Endothelial cell of umbilical vein (primary cell): ENCODE results near the gene MYO1E. TPM values are rescaled to one million over a fixed set of nuclear protein-coding genes. Genes with fewer than 3 reads are reported as not detected.

Experiments used
- BruUV-seq: library from RNA; stranded (reverse); fragments of 400-500 nt; replicated peaks from 2 replicates; lab custom pipeline; 2021; lab: Mats Ljungman, UMichigan
- CTCF ChIA-PET: fragments of 300-600, 350-600 bp; sonication (Branson Sonifier 250); formaldehyde crosslinking; loops from one replicate; lab custom pipeline; 2021; ENCODE audit warnings: antibody characterized with exemption, inconsistent platforms; lab: Charles Lee
- POLR2A ChIA-PET: fragments of 300-600, 350-600 bp; sonication (Branson Sonifier 250); formaldehyde crosslinking; loops from one replicate; lab custom pipeline; 2021; ENCODE audit warnings: antibody characterized with exemption, inconsistent platforms; lab: Charles Lee
- DNase-seq: peaks from one replicate; pipeline ENCODE4 v3.0.0-alpha.2; 2011; ENCODE audit warnings: low read depth, low spot score
- FAIRE-seq: peaks from 2 replicates; lab custom pipeline; 2011; peaks lifted over from hg19 to GRCh38; lab: Jason Lieb, UNC
- H2AFZ ChIP-seq: 2 replicates; pipeline ENCODE4 v1.6.0; 2012; ENCODE audit warnings: low read depth, low read length, control low read depth, inconsistent platforms
- H3K27ac ChIP-seq: 2 replicates; pipeline ENCODE4 v1.5.1; 2011; ENCODE audit warnings: low read depth, mild to moderate bottlenecking, control low read depth, low read length, moderate library complexity; ENCODE audit not compliant: insufficient read depth
- H3K27me3 ChIP-seq, 2 experiments: 2 replicates each; pipeline versions ENCODE4 v1.6.0 to v1.6.1; 2011; ENCODE audit warnings: low read length in 2 of 2, mixed read lengths in 1 of 2; ENCODE audit not compliant: control insufficient read depth in 2 of 2, insufficient read depth in 2 of 2
- H3K36me3 ChIP-seq, 2 experiments: 2 replicates in 1 of 2; 3 replicates in 1 of 2; pipeline ENCODE4 v1.5.1; 2011; ENCODE audit warnings: low read length in 2 of 2, mild to moderate bottlenecking in 1 of 2, moderate library complexity in 1 of 2; ENCODE audit not compliant: control insufficient read depth in 2 of 2, insufficient read depth in 2 of 2; ENCODE audit errors: extremely low read depth in 1 of 2
- H3K4me1 ChIP-seq: 3 replicates; pipeline ENCODE4 v1.5.1; 2011; ENCODE audit warnings: mild to moderate bottlenecking, low read length; ENCODE audit not compliant: control insufficient read depth, insufficient read depth; ENCODE audit errors: extremely low read depth
- H3K4me2 ChIP-seq: 2 replicates; pipeline ENCODE4 v1.6.1; 2011; ENCODE audit warnings: low read length, control low read depth, mixed read lengths; ENCODE audit not compliant: insufficient read depth
- H3K4me3 ChIP-seq, 3 experiments: fragments of 200-600 bp in 1 of 3; sonication (generic), shearing (Covaris generic) in 1 of 3; replicated peaks in 1 of 3; 2 replicates each; pipeline ENCODE4 v1.5.1; 2011 to 2016; ENCODE audit warnings: control low read depth in 3 of 3, low read length in 3 of 3, mild to moderate bottlenecking in 2 of 3, inconsistent platforms in 1 of 3, low read depth in 1 of 3, moderate library complexity in 1 of 3; ENCODE audit not compliant: insufficient read depth in 1 of 3
- H3K79me2 ChIP-seq: 2 replicates; pipeline ENCODE4 v1.6.0; 2012; ENCODE audit warnings: low read length, inconsistent platforms; ENCODE audit not compliant: control insufficient read depth, insufficient read depth
- H3K9ac ChIP-seq: replicated peaks from 2 replicates; pipeline ENCODE3; 2011; ENCODE audit warnings: low read length, control low read depth; ENCODE audit not compliant: insufficient read depth; ENCODE audit errors: extremely low read depth
- H3K9me1 ChIP-seq: replicated peaks from 3 replicates; pipeline ENCODE4 v1.6.0; 2011; ENCODE audit warnings: mild to moderate bottlenecking, low read length; ENCODE audit not compliant: control insufficient read depth, insufficient read depth; ENCODE audit errors: extremely low read depth
- H3K9me3 ChIP-seq: replicated peaks from 2 replicates; pipeline ENCODE4 v1.5.1; 2012; ENCODE audit warnings: low read length, inconsistent platforms; ENCODE audit not compliant: control insufficient read depth, insufficient read depth
- H4K20me1 ChIP-seq: replicated peaks from 2 replicates; pipeline ENCODE3; 2011; ENCODE audit warnings: mild to moderate bottlenecking, low read length; ENCODE audit not compliant: control insufficient read depth, insufficient read depth; ENCODE audit errors: extremely low read depth
- EZH2 ChIP-seq: IDR thresholded peaks from 2 replicates; pipeline ENCODE4 v1.6.1; 2012; ENCODE audit warnings: borderline replicate concordance, low read depth, mild to moderate bottlenecking, moderate library complexity, low read length, inconsistent platforms; ENCODE audit not compliant: severe bottlenecking
- FOS ChIP-seq: IDR thresholded peaks from 2 replicates; pipeline ENCODE4 v1.6.1; 2011; ENCODE audit warnings: mild to moderate bottlenecking, low read length, moderate library complexity, borderline replicate concordance; ENCODE audit not compliant: insufficient read depth
- GATA2 ChIP-seq: IDR thresholded peaks from 2 replicates; pipeline ENCODE4 v1.7.0; 2011; ENCODE audit warnings: low read depth, mild to moderate bottlenecking, moderate library complexity, mixed read lengths, low read length; ENCODE audit not compliant: insufficient read length, insufficient read depth
- JUN ChIP-seq: IDR thresholded peaks from 2 replicates; pipeline ENCODE4 v1.6.1; 2011; ENCODE audit warnings: borderline replicate concordance, low read depth; ENCODE audit not compliant: insufficient read length, insufficient read depth
- MYC ChIP-seq: IDR thresholded peaks from one replicate; pipeline ENCODE4 v1.6.1; 2011; ENCODE audit warnings: mild to moderate bottlenecking, low read depth, low read length
- POLR2A ChIP-seq: IDR thresholded peaks from 2 replicates; pipeline ENCODE4 v1.6.1; 2012; ENCODE audit warnings: low read depth, mild to moderate bottlenecking, control low read depth, low read length
- POLR2AphosphoS5 ChIP-seq: IDR thresholded peaks from 2 replicates; pipeline ENCODE4 v1.6.1; 2012; ENCODE audit warnings: low read depth, mild to moderate bottlenecking, control low read depth, low read length, moderate library complexity; ENCODE audit not compliant: insufficient read depth
- dilution Hi-C: fragments of 300-500 bp; cut with MboI; formaldehyde crosslinking; loops from one replicate; pipeline ENCODE4 v1.15.0; 2019; ENCODE audit warnings: low sequenced_read_pairs; ENCODE audit not compliant: extremely low pct_ligation_motif_present
- intact Hi-C: fragments of 100-400 bp; cut with micrococcal nuclease; formaldehyde crosslinking; loops from one replicate; pipeline ENCODE4 v1.10.0; 2022
- polyA plus RNA-seq, 4 experiments: library from polyadenylated mRNA; depleted of rRNA in 3 of 4; stranded (reverse) in 3 of 4; unstranded in 1 of 4; fragments of >200 nt; gene quantifications; 2 replicates each; pipeline versions ENCODE4 v1.2.1 to v1.2.3, GENCODE V29; 2011 to 2012; ENCODE audit warnings: missing spikeins in 1 of 4
- total RNA-seq: library from RNA; stranded (reverse); gene quantifications from 2 replicates; pipeline ENCODE4 v1.2.3, GENCODE V29; 2021
- TF ChIP-seq, protein P1 (sequence below), 2 donors: IDR thresholded peaks; 1 replicate in 1 of 2; 2 replicates in 1 of 2; pipeline ENCODE4 v1.5.1; 2011; ENCODE audit warnings: low read length in 2 of 2, mild to moderate bottlenecking in 2 of 2, moderate library complexity in 2 of 2, control low read depth in 1 of 2, inconsistent platforms in 1 of 2, low read depth in 1 of 2; ENCODE audit not compliant: insufficient read depth in 1 of 2; ENCODE audit errors: extremely low read depth in 1 of 2
- TF ChIP-seq, protein P2 (sequence below): IDR thresholded peaks from 2 replicates; pipeline ENCODE4 v1.6.1; 2011; ENCODE audit not compliant: insufficient read depth, insufficient read length

MYO1E gene
- total and polyA plus RNA-seq, 2 donors (not counting 3 experiments of a cell fraction or from before 2014, with no cell fraction given), result 31.6 to 218 TPM

DNA sequence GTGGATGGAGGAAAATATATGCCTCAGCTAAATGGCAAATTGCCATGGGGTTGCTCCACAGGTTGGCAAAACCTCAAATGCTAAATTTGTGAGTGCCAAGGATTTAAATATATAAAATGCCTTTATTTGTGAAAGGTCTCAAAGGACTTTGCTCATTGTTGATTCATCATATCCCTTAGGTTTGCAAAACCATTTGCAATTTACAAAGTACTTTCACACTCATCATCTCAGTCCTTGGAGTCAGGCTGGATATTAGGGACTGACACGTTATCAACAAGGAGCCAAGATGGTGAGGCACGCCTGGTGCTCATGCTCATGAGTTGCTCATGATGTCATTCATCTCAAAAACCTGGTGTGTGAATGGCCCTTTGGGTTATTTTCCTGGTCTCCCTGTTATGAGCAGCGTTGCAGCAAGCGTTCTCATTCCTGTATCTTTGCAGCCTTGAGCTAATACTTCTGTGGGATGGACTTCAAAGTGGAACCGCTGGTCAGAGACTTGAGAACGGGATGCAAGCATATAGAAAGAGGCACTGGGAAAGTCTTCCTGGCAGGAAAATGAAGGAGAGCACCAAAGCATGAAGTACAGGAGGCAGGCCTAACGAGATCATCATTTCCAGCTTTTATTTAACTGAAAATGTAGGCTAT is 66.0 kb downstream of the MYO1E start:
- Histone ChIP-seq H2AFZ (no peak overlapping the region), H3K4me2 (no peak overlapping the region), H3K9ac (no peak overlapping the region), H3K9me3 (no peaks in the 10 kb centered on the region), H4K20me1 (peaks cover 3% of the 10 kb centered on the region), H3K79me2 (peaks cover 66% of the 10 kb centered on the region), H3K27ac (no peak overlapping the region), H3K4me1 (peaks cover 38% of the 10 kb centered on the region), H3K9me1 (no peaks in the 10 kb centered on the region), H3K4me3 (no peak overlapping the region), H3K36me3 (no peaks in the 10 kb centered on the region), H3K27me3 (no peaks in the 10 kb centered on the region)
- no peak for FAIRE-seq
- no TSS peak for BruUV-seq
- TF ChIP-seq, protein P1, sequence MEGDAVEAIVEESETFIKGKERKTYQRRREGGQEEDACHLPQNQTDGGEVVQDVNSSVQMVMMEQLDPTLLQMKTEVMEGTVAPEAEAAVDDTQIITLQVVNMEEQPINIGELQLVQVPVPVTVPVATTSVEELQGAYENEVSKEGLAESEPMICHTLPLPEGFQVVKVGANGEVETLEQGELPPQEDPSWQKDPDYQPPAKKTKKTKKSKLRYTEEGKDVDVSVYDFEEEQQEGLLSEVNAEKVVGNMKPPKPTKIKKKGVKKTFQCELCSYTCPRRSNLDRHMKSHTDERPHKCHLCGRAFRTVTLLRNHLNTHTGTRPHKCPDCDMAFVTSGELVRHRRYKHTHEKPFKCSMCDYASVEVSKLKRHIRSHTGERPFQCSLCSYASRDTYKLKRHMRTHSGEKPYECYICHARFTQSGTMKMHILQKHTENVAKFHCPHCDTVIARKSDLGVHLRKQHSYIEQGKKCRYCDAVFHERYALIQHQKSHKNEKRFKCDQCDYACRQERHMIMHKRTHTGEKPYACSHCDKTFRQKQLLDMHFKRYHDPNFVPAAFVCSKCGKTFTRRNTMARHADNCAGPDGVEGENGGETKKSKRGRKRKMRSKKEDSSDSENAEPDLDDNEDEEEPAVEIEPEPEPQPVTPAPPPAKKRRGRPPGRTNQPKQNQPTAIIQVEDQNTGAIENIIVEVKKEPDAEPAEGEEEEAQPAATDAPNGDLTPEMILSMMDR (IDR thresholded peaks at IDR 0.05; ENCODE audit: extremely low read depth in 1 of 2, insufficient read depth in 1 of 2, low read depth in 1 of 2, low read length in 2 of 2), result no peak
- TF ChIP-seq FOS, result no peak
- TF ChIP-seq, protein P2, sequence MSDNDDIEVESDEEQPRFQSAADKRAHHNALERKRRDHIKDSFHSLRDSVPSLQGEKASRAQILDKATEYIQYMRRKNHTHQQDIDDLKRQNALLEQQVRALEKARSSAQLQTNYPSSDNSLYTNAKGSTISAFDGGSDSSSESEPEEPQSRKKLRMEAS, result no peak
- no peak for TF ChIP-seq GATA2
- TF ChIP-seq POLR2A, result no peak
- TF ChIP-seq POLR2AphosphoS5, result no peak
- no peak for TF ChIP-seq MYC
- TF ChIP-seq JUN, result no peak
- no peak for TF ChIP-seq EZH2
- no peak for DNase-seq
- dilution Hi-C loops (no loop called here), intact Hi-C loops (no loop called here)
- ChIA-PET POLR2A (no interaction called here), CTCF (interaction anchor here (0.6 to 2.7 kb wide), 7 partner anchors 8 to 136 kb away, joined by 3 to 17 read pairs (median 4); no protein-coding TSS in a partner anchor)
